ENCODE measurements around the gene ZBTB9.

The ZBTB9 gene

GRCh38 chr6:33438978-33439594 lies 15.3 kb upstream of the ZBTB9 start:
- H3K4me3 ChIP-seq (ENCODE audit: low read depth, low read length), result no peak overlapping the region
- no peak for TF ChIP-seq CTCF (IDR thresholded peaks at IDR 0.05; ENCODE audit: low read depth, low read length, missing control alignments)
- no peak for DNase-seq (ENCODE audit: low read depth)

- DNase-seq (ENCODE audit: low read depth), result no peak
- H3K4me3 ChIP-seq (ENCODE audit: low read depth, low read length), result no peak overlapping the region
- TF ChIP-seq CTCF (IDR thresholded peaks at IDR 0.05; ENCODE audit: low read depth, low read length, missing control alignments), result no peak
Observed at GRCh38 chr6:33439956-33440648, 14.3 kb upstream of the ZBTB9 start.

- TF ChIP-seq CTCF (IDR thresholded peaks at IDR 0.05; ENCODE audit: low read depth, low read length, missing control alignments), result no peak
- no peak overlapping the region for H3K4me3 ChIP-seq (ENCODE audit: low read depth, low read length)
- no peak for DNase-seq (ENCODE audit: low read depth)
Observed at GRCh38 chr6:33440649-33441309, 13.6 kb upstream of the ZBTB9 start.

- no peak for TF ChIP-seq CTCF (IDR thresholded peaks at IDR 0.05; ENCODE audit: low read depth, low read length, missing control alignments)
- no peak overlapping the region for H3K4me3 ChIP-seq (ENCODE audit: low read depth, low read length)
- DNase-seq (ENCODE audit: low read depth), result no peak
Observed at GRCh38 chr6:33441457-33441856, 12.9 kb upstream of the ZBTB9 start.

GRCh38 chr6:33442283-33442682 lies 12.1 kb upstream of the ZBTB9 start:
- no peak for TF ChIP-seq CTCF (IDR thresholded peaks at IDR 0.05; ENCODE audit: low read depth, low read length, missing control alignments)
- no peak overlapping the region for H3K4me3 ChIP-seq (ENCODE audit: low read depth, low read length)
- DNase-seq (ENCODE audit: low read depth), result no peak

- no peak for TF ChIP-seq CTCF (IDR thresholded peaks at IDR 0.05; ENCODE audit: low read depth, low read length, missing control alignments)
- DNase-seq (ENCODE audit: low read depth), result no peak
- H3K4me3 ChIP-seq (ENCODE audit: low read depth, low read length), result no peak overlapping the region
Observed at GRCh38 chr6:33443025-33443424, 11.4 kb upstream of the ZBTB9 start.

All from GM12864 (cell line).